HG02981 (cell line): ENCODE data around the gene SMCO1.
"Not testable (repeated sequence)": the region's sequence is repeated elsewhere in the genome, so short reads cannot be mapped to it uniquely, and the experiment has no call there.

ENCODE experiments used
- ATAC-seq: cut with Tn5 transposase; IDR thresholded peaks from one replicate; pipeline ENCODE4 v1.9.1; 2021; ENCODE audit warnings: mild to moderate bottlenecking, moderate library complexity; ENCODE audit not compliant: unreplicated experiment

The SMCO1 gene, protein sequence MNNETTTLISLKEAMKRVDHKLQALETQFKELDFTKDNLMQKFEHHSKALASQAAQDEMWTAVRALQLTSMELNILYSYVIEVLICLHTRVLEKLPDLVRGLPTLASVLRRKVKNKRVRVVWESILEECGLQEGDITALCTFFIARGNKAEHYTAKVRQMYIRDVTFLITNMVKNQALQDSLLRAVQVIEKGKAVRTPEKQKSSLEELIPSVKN

DNA sequence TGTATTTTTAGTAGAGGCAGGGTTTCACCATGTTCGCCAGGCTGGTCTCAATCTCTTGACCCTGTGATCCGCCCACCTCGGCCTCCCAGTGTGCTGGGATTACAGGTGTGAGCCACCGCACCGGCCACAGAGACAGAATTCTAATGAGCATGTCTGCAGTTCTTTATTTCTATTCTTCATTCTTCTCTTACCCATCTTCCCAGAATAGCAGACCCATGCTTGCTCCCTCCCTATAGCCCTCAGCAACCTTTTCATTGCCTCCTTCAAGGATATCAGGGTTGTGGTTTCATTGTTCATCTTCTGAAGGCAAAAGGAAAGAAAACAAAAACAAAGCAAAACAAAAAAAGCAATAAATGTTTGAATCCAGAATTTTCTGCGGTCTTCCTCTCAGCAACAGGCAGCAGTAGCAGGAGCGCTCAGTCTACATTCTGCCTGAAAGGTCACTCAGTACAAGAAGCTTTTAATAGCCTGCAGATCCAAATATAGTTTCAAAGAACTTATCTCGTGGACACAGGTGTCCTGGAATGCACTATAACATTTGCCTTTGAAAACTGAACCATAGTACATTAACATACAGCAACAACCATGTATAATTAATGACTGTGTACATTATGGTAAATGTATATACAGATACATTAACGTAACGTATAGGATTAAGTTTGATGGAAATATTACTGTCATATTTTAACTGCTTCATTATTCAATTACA lies at the start of gene SMCO1:
Gene SMCO1, minus strand, starts transcription at position 434 of the 709 bp plus-strand sequence. Its CDS starts 137 bp downstream, at position 297.
- no peak for ATAC-seq

DNA sequence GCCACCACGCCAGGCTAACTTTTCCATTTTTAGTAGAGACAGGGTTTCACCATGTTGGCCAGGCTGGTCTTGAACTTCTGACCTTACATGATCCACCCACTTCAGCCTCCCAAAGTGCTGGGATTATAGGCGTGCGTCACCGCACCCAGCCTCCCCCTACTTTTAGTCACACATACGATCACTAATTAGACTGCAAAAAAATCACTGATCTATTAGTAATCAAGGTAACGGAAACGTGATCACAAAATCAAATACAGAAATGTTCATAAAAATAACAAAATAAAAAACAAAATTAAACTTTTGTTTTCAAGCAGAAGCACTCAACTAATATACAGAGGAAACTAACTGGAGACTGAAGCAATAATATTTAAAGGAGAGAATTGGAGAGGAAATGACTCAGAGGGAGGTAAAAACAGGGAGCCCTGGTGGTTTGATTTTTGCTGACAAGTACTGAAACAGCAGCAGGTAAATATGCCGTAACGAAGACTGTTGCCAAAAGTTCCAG lies 48.6 kb upstream of the SMCO1 start:
- ATAC-seq = no peak

DNA sequence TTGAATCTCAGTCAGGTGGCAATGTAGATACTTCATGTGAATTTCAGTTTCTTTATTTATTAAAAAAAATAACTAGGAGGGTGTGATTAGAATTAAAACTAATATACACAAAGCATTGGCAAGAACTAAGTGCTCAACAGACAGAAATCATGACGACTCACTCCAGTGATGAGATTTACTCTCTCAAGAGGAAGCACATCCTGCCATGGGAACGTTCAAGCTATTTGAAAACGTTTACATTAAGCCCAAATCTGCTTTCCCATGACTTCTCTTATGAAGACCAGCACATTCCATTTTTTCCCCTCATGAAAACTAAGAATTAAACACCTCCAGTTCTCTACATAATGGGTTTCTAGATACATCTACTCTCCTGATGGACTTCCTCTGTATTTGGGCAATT lies 44.7 kb upstream of the SMCO1 start:
- ATAC-seq = no peak

DNA sequence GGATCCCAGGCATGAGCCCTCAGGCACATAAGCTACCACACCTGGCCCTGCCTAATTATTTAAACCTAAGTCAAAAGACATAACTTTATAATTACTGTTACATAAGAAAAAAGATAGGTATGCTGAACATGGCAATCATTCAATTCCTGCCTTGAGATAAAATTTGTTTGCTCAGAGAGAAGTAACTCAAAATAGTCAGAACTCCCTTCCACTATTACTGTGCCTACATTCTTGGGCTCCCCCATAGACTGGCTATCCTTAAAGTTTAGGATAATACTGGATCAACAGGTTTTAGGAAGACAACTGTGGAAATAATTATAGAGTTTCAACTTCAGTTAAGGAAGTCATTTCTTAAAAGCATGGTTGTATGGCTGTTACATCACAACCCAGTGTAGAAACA lies 43.3 kb upstream of the SMCO1 start:
- no peak for ATAC-seq

DNA sequence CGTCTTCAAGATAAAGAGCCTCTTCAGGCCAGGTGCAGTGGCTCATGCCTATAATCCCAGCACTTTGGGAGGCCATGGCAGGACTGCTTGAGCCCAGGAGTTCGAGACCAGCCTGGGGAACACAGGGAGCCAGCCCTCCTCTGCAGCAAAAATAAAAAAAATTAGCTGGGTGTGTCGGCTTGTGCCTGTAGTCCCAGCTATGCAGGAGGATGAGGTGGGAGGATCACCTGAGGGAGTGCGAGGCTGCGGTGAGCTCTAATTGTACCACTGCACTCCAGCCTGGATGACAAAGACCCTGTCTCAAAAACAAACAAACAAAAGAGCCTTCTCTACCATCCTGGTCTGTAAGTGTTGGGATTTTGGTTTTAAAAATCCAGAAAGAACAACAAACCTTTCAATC lies 42.1 kb upstream of the SMCO1 start:
- no peak for ATAC-seq

DNA sequence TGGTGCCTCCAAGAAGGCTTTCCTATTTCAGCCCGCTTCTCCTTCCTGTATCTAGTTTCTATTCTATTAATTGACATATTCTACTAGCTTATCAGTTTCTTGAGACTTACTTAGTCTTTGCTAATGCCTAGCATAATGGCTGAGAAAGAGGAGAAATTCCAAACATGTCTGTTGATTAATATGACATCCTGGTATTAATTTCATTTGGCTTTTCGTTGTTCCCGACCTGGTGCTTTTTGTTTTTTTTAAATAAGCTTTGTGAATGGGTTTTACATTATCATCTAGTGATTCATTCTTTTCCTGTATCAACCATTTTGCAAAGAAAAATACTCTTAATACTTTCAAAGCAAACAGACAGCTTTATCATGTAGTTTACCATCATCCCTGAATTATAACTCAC lies 40.1 kb upstream of the SMCO1 start:
- ATAC-seq = no peak

DNA sequence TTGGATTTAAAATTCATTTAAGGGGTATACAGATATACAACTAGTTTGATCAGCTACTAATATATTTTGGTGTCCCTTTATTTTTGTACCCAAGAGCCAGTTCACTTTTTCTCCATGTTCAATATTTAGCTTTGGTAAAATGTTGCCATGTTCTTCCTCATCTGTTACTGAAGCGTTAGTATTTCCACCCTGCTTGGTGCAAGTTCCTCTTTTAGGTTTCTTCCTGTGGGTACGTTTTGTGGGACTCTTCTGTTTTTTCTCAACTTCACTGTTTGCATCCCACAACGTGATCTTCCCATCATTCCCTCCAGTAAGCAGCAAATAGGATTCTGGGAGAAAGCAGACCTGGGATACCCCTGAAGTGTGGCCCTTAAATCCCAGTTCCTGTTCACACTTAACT lies 39.1 kb upstream of the SMCO1 start:
- no peak for ATAC-seq

DNA sequence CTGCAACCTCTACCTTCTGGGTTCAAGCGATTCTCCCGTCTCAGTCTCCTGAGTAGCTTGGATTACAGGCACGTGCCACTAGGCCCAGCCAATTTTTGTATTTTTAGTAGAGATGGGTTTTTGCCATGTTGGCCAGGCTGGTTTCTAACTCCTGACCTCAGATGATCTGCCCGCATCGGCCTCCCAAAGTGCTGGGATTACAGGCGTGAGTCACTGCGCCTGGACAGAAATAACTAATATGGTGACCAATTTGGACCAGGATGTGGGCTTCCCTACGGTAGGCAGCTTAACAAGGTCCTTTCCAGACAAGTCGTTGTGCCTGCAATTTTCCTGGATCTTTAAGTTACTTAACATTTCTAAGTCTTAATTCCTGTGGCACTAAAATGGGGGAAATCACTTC lies 38.4 kb upstream of the SMCO1 start:
- ATAC-seq = no peak

DNA sequence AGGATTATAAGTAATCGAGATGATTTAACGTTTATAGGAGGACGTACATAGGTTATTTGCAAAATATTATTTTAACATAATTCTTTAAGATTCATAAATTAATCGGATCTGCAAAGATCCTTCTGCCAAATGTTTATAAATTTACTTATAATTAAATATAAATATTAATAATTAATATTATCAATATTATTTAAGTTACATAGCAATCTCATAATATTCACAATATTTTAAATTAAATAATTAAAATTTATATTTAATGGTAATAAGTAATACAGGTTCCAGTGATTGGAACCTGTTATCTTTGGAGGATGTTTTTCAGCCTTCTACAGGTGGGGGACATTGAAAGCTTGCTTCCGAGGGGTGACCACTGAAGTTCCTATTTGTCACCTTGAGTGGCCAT lies 37.1 kb upstream of the SMCO1 start:
- no peak for ATAC-seq

DNA sequence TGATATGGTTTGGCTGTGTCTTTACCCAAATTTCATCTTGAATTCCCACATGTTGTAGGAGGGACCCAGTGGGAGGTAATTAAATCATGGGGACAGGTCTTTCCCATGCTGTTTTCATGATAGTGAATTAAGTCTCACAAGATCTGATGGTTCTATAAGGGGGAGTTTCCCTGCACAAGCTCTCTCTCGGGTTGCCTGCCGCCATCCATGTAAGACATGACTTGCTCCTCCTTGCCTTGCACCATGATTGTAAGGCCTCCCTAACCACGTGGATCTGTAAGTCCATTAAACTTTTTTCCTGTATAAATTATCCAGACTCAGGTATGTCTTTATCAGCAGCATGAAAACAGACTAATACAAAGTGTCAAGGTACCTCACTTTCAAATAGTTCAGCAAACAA lies 35.0 kb upstream of the SMCO1 start:
- ATAC-seq = not testable (repeated sequence)

DNA sequence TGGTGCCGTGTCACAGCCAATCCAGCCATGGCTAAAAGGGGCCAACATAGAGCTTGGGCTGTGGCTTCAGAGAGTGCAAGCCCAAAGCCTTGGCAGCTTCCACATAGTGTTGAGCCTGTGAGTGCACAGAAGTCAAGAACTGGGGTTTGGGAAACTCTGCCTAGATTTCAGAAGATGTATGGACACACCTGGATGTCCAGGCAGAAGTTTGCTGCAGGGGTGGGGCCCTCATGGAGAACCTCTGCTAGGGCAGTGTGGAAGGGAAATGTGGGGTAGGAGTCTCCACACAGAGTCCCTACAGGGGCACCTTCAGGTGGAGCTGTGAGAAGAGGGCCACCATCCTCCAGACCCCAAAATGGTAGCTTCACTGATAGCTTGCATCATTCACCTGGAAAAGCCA lies 34.2 kb upstream of the SMCO1 start:
- ATAC-seq = not testable (repeated sequence)

DNA sequence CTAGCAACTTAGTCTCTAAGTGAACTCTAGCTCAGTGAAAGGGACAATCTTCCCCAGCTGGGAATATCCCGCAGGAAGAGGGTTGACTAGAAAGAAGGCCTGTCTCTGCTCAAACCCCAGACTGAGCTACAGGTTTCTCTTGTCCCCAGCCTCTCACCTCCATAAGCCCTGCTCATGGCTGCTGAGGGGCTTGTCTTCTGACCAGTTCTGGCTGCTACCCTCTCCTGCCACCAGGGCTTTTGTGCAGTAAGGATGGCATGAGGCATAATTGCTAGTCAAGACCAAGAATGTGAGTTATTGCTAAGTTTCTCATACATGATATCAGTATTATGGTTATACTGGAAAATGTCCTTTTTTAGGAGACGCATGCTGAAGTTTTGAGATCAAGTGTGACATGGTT lies 31.9 kb upstream of the SMCO1 start:
- ATAC-seq = no peak

DNA sequence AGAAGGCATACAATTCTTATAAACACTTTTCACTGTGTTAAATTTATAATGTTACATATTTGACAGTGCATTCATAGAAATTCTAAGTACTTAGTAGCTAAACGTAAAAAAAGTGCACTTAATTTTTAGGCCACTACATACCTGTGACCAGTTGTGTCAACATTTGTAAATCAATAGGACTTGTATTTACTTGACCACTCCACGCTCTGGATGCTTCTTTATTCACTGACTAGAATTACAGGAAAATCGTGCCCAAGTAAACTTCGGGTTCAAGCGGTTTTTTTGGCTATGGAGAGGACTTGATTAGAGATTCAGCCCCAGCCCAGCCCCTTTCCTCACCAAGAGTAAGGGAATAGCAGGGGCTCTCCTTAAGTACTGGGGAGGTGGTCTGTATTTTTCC lies 31.4 kb upstream of the SMCO1 start:
- ATAC-seq = no peak

DNA sequence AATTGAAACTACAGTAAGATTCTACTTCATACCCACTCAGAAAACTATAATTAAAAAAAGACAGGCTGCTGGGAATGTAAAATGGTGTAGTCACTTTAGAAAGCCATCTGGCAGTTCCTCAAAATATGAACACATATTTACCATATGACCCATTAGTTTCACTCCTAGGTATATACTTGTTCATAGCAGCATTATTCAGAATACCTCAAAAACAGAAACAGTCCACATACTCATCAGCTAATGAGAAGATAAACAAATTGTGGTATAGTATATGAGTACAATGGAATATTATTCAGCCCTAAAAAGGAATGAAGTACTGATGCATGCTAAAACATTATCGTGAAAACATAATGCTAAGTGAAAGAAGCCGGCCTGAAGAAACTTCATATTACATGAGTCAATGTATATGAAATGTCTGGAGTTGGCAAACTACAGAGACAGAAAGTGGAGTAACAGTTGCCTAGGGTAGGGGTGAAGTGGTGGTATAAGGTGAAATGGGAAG lies 29.4 kb upstream of the SMCO1 start:
- ATAC-seq = no peak

DNA sequence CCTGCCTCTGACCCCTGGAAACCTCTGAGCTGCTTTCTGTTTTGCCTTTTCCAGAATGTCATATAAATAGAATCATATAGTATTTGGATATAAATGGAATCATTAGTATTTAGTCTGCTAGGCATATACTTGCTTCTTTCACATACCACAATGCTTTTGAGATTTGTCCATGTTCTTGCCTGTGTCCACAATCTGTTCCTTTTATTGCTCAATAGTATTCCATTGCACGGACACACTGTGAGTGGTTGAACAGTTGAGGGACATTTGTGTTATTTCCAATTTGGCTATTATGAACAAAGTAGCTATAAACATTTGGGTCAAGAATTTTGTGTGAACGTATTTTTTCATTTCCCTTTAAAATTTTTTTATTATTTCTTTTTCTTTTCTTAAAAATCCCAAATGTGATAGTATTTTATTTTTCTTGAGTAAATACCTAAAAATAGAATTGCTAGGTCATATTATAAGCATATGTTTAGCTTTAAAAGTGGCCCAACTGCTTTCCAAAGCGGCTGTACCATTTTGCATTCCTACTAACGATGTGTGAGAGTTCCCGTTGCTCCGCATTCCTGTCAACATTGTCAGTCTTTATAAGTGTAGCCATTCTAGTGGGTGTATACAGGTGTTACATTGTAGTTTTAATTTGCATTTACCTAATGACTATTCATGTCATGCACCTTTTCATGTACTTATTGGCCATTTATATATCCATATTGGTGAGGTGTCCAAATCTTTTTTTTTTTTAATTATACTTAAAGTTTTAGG lies 26.7 kb upstream of the SMCO1 start:
- ATAC-seq = no peak

DNA sequence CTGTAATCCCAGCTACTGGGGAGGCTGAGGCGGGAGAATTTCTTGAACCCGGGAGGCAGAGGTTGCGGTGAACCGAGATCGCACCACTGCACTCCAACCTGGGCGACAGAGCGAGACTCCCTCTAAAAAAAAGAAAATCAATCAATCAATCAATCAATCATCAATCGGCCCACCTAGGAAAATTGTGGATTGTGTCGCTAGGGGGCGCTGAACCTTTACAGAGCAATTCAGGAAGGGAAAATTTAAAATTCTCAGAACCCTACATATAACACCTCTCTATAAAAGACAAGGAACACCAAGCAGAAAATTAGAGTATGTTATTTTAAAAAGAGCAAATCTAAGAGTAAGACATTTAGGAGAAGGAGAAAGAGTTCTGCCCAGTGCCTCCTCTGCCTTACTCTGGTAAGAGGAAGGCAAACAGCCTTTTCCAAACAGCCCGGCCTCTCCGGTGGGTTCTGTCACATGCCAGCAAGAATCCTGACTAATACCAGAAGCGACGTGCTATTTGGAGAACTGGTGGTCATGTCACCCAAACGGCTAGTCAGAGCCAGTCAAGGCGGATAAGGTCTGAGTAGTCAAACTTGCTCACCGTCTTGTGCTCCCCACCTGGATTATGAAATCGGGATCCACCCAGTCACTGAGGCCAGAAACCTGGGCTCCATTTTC lies 22.3 kb upstream of the SMCO1 start:
- no peak for ATAC-seq

DNA sequence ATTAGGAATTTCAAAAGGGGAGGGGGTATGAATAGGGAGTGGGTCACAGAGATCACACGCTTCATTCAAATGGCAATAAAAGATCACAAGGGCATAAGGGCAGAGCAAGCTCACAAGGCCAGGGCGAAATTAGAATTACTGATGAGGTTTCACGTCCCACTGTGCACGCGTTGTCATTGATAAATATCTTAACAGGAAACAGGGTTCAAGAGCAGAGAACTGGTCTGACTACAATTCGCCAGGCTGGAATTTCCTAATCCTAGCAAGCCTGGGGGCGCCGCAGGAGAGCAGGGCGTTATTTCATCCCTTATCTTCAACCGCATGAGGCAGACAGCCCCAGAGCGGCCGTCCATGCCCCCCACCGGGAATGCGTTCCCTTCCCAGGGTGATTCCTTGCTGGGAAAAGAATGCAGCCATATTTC lies 18.1 kb upstream of the SMCO1 start:
- ATAC-seq = no peak

DNA sequence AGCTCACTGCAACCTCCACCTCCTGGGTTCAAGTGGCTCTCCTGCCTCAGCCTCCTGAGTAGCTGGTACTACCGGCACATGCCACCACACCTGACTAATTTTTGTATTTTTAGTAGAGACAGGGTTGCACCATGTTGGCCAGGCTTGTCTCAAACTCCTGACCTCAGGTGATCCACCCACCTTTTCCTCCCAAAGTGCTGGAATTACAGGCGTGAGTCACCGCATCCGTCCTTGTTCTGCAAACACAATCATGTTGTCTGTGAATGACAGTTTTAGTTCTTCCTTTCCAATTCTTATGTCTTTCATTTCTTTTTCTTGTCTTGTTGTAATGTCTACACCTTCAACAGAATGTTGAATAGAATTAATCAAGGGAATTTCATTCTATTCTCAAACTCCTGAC lies 16.3 kb upstream of the SMCO1 start:
- no peak for ATAC-seq

DNA sequence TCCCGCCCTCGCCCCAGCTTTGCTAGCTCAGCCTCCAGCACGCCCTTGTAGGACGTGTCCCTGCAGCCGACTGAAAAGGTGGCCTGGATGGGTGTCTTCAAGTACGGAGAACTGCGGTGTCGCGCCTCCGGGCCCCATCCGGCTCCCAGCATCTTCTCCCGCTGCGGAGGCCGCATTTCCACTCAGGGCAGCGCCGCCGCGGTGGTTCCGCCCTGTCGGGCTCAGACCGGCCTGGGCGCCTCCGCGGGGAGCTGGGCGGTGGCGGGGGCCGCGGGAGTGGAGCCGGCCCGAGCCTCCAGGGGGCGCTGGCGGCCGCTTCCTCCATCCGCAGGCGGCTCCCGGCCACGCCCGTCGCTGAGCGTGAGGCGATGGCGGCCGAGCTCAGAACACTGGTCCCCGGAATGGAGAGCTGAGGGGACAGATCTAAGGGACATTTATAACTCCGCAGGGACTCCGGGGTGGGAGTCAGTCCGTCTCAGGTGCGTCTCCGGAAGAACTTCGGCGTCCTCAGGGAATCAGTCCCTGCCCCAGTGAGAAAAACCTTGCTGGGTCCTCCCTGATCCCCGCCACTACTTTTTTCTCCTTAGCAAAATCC lies 13.6 kb upstream of the SMCO1 start:
- peak; percentile 81 for ATAC-seq

DNA sequence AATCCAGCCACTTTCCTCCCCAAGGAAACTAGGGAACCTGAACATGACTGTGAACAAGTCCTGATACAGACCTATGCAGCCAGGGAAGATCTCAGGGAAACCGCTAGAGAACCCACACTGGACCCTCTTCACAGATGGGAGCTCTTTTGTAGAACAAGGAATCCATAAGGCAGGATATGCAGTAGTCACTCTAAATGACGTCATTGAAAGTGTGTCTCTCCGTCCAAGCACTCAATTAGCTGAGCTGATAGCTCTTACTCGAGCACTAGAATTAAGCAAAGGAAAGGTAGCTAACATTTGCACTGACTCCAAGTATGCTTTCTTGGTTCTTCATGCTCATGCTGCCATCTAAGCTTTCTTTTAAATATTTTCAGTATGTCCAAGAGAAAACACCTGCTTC lies 10.0 kb upstream of the SMCO1 start:
- ATAC-seq = no peak

DNA sequence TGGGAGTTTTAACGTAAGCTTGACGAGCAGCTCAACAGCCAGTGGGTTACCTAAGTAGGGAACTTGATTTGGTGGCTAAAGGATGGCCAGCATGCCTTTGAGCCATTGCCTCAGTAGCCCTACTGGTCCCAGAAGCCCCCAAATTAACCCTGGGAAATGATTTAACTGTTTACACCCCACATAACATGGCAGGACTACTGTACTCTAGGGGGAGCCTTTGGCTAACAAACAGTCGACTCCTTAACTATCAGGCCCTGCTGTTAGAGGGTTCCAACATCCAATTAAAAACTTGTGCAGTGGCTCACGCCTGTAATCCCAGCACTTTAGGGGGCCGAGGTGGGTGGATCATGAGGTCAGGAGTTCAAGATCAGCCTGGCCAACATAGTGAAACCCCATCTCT lies 9.4 kb upstream of the SMCO1 start:
- ATAC-seq = no peak
